Activated B cell treated with CpG ODN at 0.5 μM for 24 hours (primary cell): ENCODE results near the gene SND1. TPM values are rescaled to one million over a fixed set of nuclear protein-coding genes. Genes with fewer than 3 reads are reported as not detected.

ENCODE experiments used
- ATAC-seq: fragments of 200-7000 bp; cut with Tn5 transposase; one replicate; pipeline ENCODE4 v1.10.0; 2021; ENCODE audit warnings: low read depth, mild to moderate bottlenecking, moderate library complexity
- CTCF ChIA-PET: fragments of 350-600 bp; sonication (Branson Sonifier 250); formaldehyde crosslinking; loops from one replicate; lab custom pipeline; 2021; ENCODE audit warnings: antibody characterized with exemption; lab: Charles Lee
- POLR2A ChIA-PET: fragments of 350-600 bp; sonication (Branson Sonifier 250); formaldehyde crosslinking; loops from one replicate; lab custom pipeline; 2021; ENCODE audit warnings: antibody characterized with exemption; lab: Charles Lee
- DNase-seq: peaks from one replicate; pipeline ENCODE4 v3.0.0; 2022
- H3K27ac Mint-ChIP-seq: one replicate; pipeline ENCODE4 v1.8.0; 2020; ENCODE audit warnings: mixed read lengths
- H3K27me3 Mint-ChIP-seq: one replicate; pipeline ENCODE4 v1.8.0; 2021; ENCODE audit warnings: mixed read lengths
- H3K36me3 Mint-ChIP-seq: one replicate; pipeline ENCODE4 v1.8.0; 2021; ENCODE audit warnings: low read depth, mixed read lengths
- H3K4me1 Mint-ChIP-seq: one replicate; pipeline ENCODE4 v1.8.0; 2021; ENCODE audit warnings: mixed read lengths
- H3K4me3 Mint-ChIP-seq: one replicate; pipeline ENCODE4 v1.8.0; 2020; ENCODE audit warnings: mild to moderate bottlenecking, mixed read lengths
- H3K9me3 Mint-ChIP-seq: one replicate; pipeline ENCODE4 v1.8.0; 2020; ENCODE audit warnings: mixed read lengths
- intact Hi-C: fragments of 100-400 bp; cut with micrococcal nuclease; formaldehyde crosslinking; loops from one replicate; pipeline ENCODE4 v1.15.1; 2024
- total RNA-seq: library from RNA; stranded (reverse); gene quantifications from 2 replicates; pipeline ENCODE4 v1.2.3, GENCODE V29; 2022
- TF ChIP-seq, protein P1 (sequence below): fragments of 200-600 bp; IDR thresholded peaks from one replicate; pipeline ENCODE4 v1.8.0; 2022; ENCODE audit warnings: antibody characterized with exemption, mild to moderate bottlenecking

Gene SND1
- total RNA-seq, 1 donor from 2014 or later: 215 TPM

GRCh38 chr7:127781081-127781480, 129.1 kb downstream of the SND1 start:
- H3K27ac Mint-ChIP-seq: no peak overlapping the region
- peaks cover 5% of the 10 kb centered on the region for H3K36me3 Mint-ChIP-seq

DNA sequence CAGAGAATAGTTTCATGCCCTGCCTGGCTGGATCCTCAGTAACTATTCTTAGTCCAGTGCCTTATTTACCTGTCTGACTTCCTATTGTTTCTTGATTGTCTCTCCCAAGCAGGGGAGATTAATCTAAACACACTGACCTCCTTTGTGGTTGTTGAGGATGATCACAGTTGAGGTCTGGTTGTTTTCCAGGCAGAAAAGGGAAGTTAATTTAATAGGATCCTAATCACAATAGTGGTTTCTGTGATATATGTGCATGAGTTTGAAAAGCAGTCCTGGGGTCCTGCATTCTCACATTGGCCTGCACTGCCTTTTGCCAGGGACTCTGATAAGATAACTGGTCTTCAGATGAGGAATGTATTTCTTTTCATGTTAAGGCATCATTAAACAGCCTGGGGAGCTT, 130.1 kb downstream of the SND1 start:
- H3K4me3 Mint-ChIP-seq: no peak overlapping the region
- CTCF ChIA-PET: no interaction called here
- TF ChIP-seq, protein P1, sequence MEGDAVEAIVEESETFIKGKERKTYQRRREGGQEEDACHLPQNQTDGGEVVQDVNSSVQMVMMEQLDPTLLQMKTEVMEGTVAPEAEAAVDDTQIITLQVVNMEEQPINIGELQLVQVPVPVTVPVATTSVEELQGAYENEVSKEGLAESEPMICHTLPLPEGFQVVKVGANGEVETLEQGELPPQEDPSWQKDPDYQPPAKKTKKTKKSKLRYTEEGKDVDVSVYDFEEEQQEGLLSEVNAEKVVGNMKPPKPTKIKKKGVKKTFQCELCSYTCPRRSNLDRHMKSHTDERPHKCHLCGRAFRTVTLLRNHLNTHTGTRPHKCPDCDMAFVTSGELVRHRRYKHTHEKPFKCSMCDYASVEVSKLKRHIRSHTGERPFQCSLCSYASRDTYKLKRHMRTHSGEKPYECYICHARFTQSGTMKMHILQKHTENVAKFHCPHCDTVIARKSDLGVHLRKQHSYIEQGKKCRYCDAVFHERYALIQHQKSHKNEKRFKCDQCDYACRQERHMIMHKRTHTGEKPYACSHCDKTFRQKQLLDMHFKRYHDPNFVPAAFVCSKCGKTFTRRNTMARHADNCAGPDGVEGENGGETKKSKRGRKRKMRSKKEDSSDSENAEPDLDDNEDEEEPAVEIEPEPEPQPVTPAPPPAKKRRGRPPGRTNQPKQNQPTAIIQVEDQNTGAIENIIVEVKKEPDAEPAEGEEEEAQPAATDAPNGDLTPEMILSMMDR: no peak
- intact Hi-C loops: no loop called here
- ATAC-seq (no peak), DNase-seq (no peak)
- peaks cover 5% of the 10 kb centered on the region for H3K36me3 Mint-ChIP-seq
- POLR2A ChIA-PET: no interaction called here
- peak overlapping the region; percentile 9 for H3K27ac Mint-ChIP-seq
- H3K4me1 Mint-ChIP-seq: peaks cover 30% of the 10 kb centered on the region
- no peaks in the 10 kb centered on the region for H3K9me3 Mint-ChIP-seq
- no peaks in the 10 kb centered on the region for H3K27me3 Mint-ChIP-seq

More at GRCh38 chr7:127781081-127781480, 129.1 kb downstream of the SND1 start:
- Mint-ChIP-seq H3K4me3 (no peak overlapping the region), H3K27me3 (no peaks in the 10 kb centered on the region), H3K4me1 (peaks cover 25% of the 10 kb centered on the region), H3K9me3 (no peaks in the 10 kb centered on the region)
- no peak for DNase-seq
- ChIA-PET CTCF (no interaction called here), POLR2A (no interaction called here)
- ATAC-seq: no peak
- intact Hi-C loops: no loop called here
- TF ChIP-seq, protein P1: no peak

GRCh38 chr7:127782654-127783559, 130.9 kb downstream of the SND1 start:
- CTCF ChIA-PET: no interaction called here
- TF ChIP-seq, protein P1: no peak

DNA sequence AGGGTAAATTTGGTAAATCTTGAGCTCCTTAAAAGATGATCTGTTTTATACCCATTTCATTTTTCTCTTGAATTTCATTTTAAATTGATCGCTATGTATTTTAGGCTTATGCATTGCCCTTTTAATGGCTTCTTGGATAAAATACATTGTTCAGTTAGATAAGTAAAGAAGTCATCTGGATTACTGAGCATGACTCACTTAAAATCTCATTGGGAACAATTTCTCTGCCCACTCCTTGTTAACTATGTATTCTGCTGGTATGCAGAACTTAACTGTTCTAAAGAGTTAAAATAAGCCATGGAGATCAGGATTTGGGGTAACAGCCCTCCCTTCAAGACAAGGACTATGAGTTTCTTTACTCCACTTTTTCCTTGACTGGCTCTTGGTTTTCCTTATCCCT, 134.2 kb downstream of the SND1 start:
- POLR2A ChIA-PET: no interaction called here
- Mint-ChIP-seq H3K36me3 (peaks cover 9% of the 10 kb centered on the region), H3K4me1 (peaks cover 47% of the 10 kb centered on the region), H3K27me3 (no peaks in the 10 kb centered on the region), H3K27ac (no peak overlapping the region), H3K9me3 (no peaks in the 10 kb centered on the region), H3K4me3 (no peak overlapping the region)
- no peak for ATAC-seq
- DNase-seq: no peak
- TF ChIP-seq, protein P1: no peak
- CTCF ChIA-PET: no interaction called here
- intact Hi-C loops: no loop called here

More at GRCh38 chr7:127782654-127783559, 130.9 kb downstream of the SND1 start:
- peaks cover 5% of the 10 kb centered on the region for H3K36me3 Mint-ChIP-seq
- DNase-seq: no peak
- peak; percentile 92 for ATAC-seq
- H3K4me1 Mint-ChIP-seq: peaks cover 38% of the 10 kb centered on the region
- H3K4me3 Mint-ChIP-seq: no peak overlapping the region
- intact Hi-C loops: loop anchor here (1.0 kb wide), 1 partner anchor 9 kb away; no protein-coding TSS in a partner anchor
- H3K27ac Mint-ChIP-seq: peak overlapping the region; percentile 43
- H3K9me3 Mint-ChIP-seq: no peaks in the 10 kb centered on the region
- POLR2A ChIA-PET: no interaction called here
- no peaks in the 10 kb centered on the region for H3K27me3 Mint-ChIP-seq

- H3K27ac Mint-ChIP-seq: no peak overlapping the region
- CTCF ChIA-PET: no interaction called here
- H3K27me3 Mint-ChIP-seq: no peaks in the 10 kb centered on the region
- H3K4me3 Mint-ChIP-seq: no peak overlapping the region
- DNase-seq (no peak), ATAC-seq (no peak)
- no peaks in the 10 kb centered on the region for H3K9me3 Mint-ChIP-seq
- H3K4me1 Mint-ChIP-seq: peaks cover 46% of the 10 kb centered on the region
- H3K36me3 Mint-ChIP-seq: peaks cover 9% of the 10 kb centered on the region
- TF ChIP-seq, protein P1: no peak
- intact Hi-C loops: no loop called here
- POLR2A ChIA-PET: no interaction called here
These were observed 137.0 kb downstream of the SND1 start for GRCh38 chr7:127789031-127789430.
